ENCODE results near the gene CREBL2.

CREBL2 gene

DNA sequence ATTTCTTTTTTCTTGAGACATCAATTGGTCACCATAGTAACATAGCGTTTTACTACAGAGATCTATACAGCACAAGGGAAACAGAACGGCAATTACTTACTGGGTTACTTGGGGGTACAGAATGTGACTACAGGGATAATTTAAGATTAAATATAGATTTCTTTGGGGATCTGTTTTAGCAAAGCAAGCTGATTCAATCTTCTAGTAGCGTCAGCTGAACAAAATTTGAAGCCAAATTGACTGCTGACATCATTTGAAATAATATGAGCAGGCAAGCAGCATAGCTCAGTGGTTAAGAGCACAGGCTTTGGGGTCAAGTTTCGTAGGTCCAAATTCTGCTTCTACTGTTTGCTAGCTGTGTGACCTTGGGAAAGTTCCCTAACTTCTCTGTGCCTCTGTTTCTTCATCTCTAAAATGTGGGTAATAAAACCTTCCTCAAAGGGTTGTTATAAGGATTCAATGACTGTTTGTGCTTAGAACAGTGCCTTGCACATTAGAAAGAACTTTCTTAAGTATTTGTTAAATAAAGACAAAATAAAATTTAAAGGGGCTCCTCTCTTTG is 71.5 kb downstream of the CREBL2 start:
- no peak for DNase-seq

DNA sequence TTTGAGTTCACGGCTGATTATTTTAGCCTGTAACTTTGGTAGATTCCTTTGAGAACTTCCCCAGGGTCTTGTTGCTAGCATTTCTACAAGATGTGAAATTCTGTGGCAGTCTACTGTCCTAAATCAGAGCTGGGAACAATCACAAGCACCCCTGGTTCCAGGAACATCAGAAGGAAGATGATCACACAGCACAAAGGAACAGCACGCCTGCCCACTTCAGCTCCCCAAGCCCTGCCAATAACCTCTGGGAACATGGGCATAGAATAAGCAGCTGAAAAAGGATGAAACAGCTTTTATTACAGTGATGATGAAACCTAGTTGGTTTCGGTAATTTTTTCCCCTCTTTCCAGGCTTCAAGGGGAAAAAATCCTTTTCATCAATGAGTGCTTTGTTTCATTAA is 72.0 kb downstream of the CREBL2 start:
- no peak for DNase-seq

- no peak for DNase-seq
Measured at GRCh38 chr12:12684375-12685106, 72.9 kb downstream of the CREBL2 start.

DNA sequence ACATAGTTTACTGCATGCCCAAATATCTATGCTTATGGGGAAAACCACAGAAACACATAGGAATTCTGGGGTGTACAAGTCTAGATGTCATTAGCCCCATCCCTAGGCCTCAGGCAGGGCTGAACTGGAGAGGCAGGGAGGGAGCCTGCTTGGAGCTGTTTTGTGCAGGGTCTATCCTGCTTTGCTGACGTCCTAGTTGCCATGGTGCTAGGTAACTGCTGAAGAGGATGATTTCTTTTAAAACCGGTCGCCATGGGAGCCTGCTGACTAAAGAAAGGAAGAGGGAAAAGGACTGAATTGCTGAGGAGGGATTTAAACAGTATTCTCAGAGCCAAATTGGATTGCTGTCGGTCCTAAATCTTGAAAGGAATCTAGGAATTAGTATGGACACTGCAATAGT is 73.6 kb downstream of the CREBL2 start:
- no peak for DNase-seq

- DNase-seq, result no peak
Measured at GRCh38 chr12:12686472-12686871, 74.8 kb downstream of the CREBL2 start.

GRCh38 chr12:12686925-12687324 is 75.2 kb downstream of the CREBL2 start:
- no peak for DNase-seq

DNA sequence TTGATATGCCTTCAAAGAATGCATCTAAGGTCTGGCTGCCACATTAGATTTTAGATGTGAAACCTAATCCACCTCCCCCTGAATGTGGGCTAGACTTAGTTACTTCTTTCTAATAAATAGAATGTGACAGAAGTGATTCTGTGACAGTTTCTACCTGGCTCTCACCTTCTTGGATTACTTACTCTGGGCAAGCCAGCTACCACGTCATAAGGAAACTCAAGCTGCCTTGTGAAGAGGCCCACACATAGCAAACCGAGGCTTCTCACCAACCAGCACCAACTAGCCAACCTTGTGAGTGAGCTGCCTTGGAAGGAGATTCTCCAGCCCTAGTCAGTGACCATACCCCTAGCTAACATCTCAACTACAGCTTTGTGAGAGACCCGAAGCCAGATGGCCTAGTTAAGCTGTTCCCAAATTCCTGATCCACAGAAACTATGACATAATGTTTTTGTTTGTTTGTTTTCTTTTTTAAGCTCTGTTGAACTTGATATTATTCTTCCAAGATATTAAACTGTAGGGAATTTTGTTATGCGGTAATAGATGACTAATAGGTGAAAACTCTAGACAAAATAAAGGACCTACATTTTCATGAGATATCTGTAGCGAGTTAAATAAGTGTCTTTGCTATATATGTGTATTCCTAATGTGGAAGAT is 78.1 kb downstream of the CREBL2 start:
- DNase-seq, result no peak

DNA sequence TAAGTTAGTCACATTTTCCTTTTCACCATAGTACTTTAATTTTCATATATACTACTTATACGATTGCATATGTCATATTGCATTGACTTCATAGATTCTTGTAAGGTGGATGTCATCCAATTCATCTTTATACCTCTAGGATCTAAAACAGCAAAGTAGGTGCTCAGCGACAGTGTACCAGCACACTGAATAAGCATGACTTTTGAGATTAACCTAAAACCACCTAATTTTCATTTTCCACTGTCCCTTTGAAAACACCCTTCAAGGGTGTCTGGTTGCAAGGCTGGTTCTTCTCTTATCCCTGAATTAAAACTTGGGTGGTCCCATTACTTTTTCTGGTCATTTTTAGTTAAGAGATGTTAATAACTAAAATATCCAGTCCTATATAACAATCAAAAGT is 79.9 kb downstream of the CREBL2 start:
- no peak for DNase-seq

DNA sequence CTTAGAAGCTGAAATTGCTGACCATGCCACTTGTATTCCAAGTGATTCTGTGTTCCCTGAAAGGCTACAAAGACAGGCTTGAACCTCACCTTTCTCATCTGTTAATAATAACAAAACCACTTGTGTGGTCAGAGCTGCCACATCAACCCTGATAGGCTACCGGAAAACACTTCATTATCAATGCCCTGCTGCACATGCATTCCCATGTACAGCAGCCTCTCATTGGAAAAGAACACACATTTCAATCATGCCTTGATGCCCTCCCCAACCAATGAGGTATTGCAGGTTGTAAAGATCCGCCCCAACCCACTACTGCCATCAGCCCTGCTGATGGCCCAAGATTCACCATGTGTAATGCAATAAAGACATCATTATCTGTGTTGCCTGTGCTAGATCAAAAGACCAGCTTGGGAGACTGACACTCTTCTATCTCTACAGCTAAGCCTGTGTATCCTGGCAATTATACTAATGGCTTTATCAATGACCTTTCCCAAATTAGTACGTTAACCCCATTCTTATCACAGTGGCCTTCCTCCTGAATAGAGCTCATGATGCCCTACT is 81.5 kb downstream of the CREBL2 start:
- no peak for DNase-seq
